Activated naive CD8-positive, alpha-beta T cell treated with anti-CD3 and anti-CD28 coated beads, Interleukin-2, amount 10 ng/mL, durations not matched to agents 7 days and 5 days (primary cell): ENCODE measurements around the gene LRRC47. TPM values are rescaled to one million over a fixed set of nuclear protein-coding genes. Genes with fewer than 3 reads are reported as not detected.
A peak's percentile ranks its signal among the peaks of the same experiment; 100 is the strongest.

Experiments
- ATAC-seq: fragments of 150-1000 bp; cut with Tn5 transposase; one replicate; pipeline ENCODE4 v1.10.0; 2021; ENCODE audit warnings: low read depth, moderate library complexity
- POLR2A ChIA-PET: fragments of 350-600 bp; sonication (Branson Sonifier 250); formaldehyde crosslinking; loops from one replicate; lab custom pipeline; 2021; ENCODE audit warnings: antibody characterized with exemption; lab: Charles Lee
- DNase-seq: peaks from one replicate; pipeline ENCODE4 v3.0.0; 2021
- H3K27ac Mint-ChIP-seq: one replicate; pipeline ENCODE4 v1.8.0; 2022; ENCODE audit warnings: mild to moderate bottlenecking, mixed read lengths
- H3K27me3 Mint-ChIP-seq: one replicate; pipeline ENCODE4 v1.8.0; 2022; ENCODE audit warnings: mild to moderate bottlenecking, moderate library complexity, mixed read lengths
- H3K36me3 Mint-ChIP-seq: one replicate; pipeline ENCODE4 v1.8.0; 2021; ENCODE audit warnings: mild to moderate bottlenecking, mixed read lengths
- H3K4me1 Mint-ChIP-seq: one replicate; pipeline ENCODE4 v1.8.0; 2021; ENCODE audit warnings: mixed read lengths
- H3K4me3 Mint-ChIP-seq: one replicate; pipeline ENCODE4 v1.8.0; 2022; ENCODE audit warnings: mild to moderate bottlenecking, moderate library complexity, mixed read lengths
- H3K9me3 Mint-ChIP-seq: one replicate; pipeline ENCODE4 v1.8.0; 2021; ENCODE audit warnings: mixed read lengths
- total RNA-seq, 2 experiments: library from RNA; stranded (reverse); gene quantifications; one replicate each; pipeline ENCODE4 v1.2.3, GENCODE V29; 2021

Gene LRRC47
- total RNA-seq, 2 experiments from 2014 or later = 32.0 to 40.6 TPM

DNA sequence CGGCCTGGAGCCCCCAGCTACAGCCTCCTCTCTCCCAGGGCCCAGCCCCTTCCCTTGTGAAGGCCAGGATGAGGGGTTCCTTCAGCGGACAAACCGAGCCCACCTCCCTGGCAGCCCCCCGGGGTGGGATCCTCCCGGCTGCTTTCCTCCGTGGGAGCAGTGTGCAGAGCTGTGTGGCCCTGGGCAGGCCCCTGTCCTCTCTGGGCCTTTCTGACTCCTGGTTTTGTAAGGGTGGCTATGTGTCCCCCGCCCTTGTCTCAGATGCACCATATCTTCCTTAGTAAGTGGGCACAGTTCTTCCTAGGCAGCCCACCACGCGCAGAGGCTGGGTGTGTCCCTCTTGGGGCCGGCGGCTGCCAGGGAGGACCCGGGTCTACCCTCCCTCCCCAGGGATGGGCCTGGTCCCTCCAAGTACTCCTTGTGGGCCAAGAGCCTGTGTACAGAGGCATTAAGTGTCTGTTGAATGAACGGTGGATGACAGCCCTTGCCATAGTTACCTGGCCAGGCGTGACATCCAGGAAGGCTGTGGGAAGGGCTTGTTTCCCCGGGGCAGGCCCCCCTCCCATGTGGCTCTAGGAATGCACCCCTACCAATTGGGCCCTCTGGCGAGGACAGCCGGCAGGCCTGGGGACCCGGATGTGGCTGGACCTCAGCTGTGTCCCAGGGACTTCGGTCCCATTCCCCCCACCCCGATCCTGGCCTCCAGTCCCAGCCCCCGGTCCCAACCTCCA, 19.9 kb downstream of the LRRC47 start:
- Mint-ChIP-seq H3K9me3 (no peaks in the 10 kb centered on the region), H3K36me3 (peaks cover 7% of the 10 kb centered on the region), H3K27me3 (no peaks in the 10 kb centered on the region), H3K4me1 (peaks cover 2% of the 10 kb centered on the region), H3K4me3 (no peak overlapping the region), H3K27ac (no peak overlapping the region)
- no peak for ATAC-seq
- POLR2A ChIA-PET = interaction anchor here (1.7 kb wide), 1 partner anchor 20 kb away, joined by 7 read pairs; the partner anchor contains the start of gene LRRC47
- no peak for DNase-seq

GRCh38 chr1:3775490-3776230, 20.6 kb downstream of the LRRC47 start:
- no peaks in the 10 kb centered on the region for H3K27me3 Mint-ChIP-seq
- ATAC-seq (peak; percentile 38), DNase-seq (peak; percentile 61)
- H3K36me3 Mint-ChIP-seq = peaks cover 7% of the 10 kb centered on the region
- no peaks in the 10 kb centered on the region for H3K9me3 Mint-ChIP-seq
- POLR2A ChIA-PET = interaction anchor here (1.7 kb wide), 1 partner anchor 20 kb away, joined by 7 read pairs; the partner anchor contains the start of gene LRRC47
- no peak overlapping the region for H3K27ac Mint-ChIP-seq
- peaks cover 2% of the 10 kb centered on the region for H3K4me1 Mint-ChIP-seq
- no peak overlapping the region for H3K4me3 Mint-ChIP-seq

DNA sequence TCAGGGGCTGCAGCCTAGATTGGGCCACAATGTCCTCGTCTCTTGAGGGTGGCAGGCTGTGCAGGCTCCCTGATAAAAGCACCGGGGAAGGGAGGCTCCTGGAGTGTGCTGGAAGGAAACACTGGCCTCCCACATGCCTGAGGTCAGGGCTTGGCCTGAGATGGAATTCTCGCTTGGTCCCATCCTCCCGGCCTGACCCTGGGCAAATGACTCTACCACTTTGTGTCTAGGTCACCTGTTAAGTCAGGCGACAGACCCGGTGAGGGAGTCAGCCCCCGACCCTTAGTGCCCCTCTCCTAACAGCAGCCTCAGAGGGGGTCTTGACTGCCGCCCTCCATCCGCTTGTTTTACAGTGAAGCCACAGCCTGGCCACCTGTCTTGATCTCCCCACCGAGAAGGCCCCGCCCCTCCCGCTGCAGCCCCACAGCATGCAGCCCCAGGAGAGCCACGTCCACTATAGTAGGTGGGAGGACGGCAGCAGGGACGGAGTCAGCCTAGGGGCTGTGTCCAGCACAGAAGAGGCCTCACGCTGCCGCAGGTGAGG, 21.3 kb downstream of the LRRC47 start:
- POLR2A ChIA-PET = interaction anchor here (1.7 kb wide), 1 partner anchor 21 kb away, joined by 7 read pairs; the partner anchor contains the start of gene LRRC47
- no peak for DNase-seq
- H3K4me1 Mint-ChIP-seq = peaks cover 2% of the 10 kb centered on the region

DNA sequence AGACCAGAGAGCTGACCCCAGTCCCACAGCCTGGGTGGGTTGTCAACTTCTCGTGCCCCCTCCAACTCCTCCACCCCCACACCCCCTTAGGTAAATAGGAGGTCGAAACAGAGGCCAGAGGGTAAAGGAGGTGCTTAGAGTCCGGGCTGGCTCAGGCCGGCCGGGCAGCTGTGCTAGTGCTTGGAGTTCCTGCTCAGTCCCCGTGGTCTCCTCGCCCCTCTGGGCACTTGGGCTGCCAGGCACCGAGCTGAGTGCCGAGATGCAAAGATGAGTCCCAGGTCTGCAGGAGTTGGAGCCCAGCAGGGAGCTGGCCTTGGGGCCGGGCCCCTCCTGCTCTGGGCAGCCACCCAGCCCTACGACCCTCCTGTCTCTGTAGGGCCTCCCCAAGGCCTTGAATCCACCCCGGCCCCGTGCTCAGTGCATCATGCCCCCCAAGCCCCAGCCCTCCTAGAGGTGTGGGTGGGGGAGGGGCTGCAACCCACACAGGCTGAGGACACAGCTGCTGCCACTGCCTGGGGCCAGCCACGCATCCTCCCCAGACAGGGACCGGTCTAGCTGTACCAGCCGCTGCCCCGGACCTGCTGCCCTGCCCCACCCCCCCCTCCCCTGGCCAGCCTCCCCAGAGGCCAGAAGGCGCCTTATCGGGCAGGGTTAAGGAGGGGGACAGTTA, 21.9 kb downstream of the LRRC47 start:
- Mint-ChIP-seq H3K4me3 (no peak overlapping the region), H3K27me3 (no peaks in the 10 kb centered on the region), H3K9me3 (no peaks in the 10 kb centered on the region), H3K27ac (no peak overlapping the region), H3K36me3 (no peaks in the 10 kb centered on the region), H3K4me1 (peaks cover 2% of the 10 kb centered on the region)
- DNase-seq (no peak), ATAC-seq (no peak)
- POLR2A ChIA-PET = interaction anchor here (1.1 kb wide), 1 partner anchor 22 kb away, joined by 3 read pairs; the partner anchor contains the start of gene LRRC47

More for the DNA sequence above, 21.3 kb downstream of the LRRC47 start:
- no peak overlapping the region for H3K4me3 Mint-ChIP-seq
- no peak for ATAC-seq
- H3K27ac Mint-ChIP-seq = no peak overlapping the region
- H3K27me3 Mint-ChIP-seq = no peaks in the 10 kb centered on the region
- peaks cover 3% of the 10 kb centered on the region for H3K36me3 Mint-ChIP-seq
- no peaks in the 10 kb centered on the region for H3K9me3 Mint-ChIP-seq

GRCh38 chr1:3773572-3774275, 22.6 kb downstream of the LRRC47 start:
- ATAC-seq (no peak), DNase-seq (no peak)
- Mint-ChIP-seq H3K27ac (no peak overlapping the region), H3K9me3 (no peaks in the 10 kb centered on the region), H3K4me3 (no peak overlapping the region), H3K36me3 (no peaks in the 10 kb centered on the region), H3K27me3 (no peaks in the 10 kb centered on the region), H3K4me1 (peaks cover 2% of the 10 kb centered on the region)
- POLR2A ChIA-PET = interaction anchor here (1.1 kb wide), 1 partner anchor 22 kb away, joined by 3 read pairs; the partner anchor contains the start of gene LRRC47

DNA sequence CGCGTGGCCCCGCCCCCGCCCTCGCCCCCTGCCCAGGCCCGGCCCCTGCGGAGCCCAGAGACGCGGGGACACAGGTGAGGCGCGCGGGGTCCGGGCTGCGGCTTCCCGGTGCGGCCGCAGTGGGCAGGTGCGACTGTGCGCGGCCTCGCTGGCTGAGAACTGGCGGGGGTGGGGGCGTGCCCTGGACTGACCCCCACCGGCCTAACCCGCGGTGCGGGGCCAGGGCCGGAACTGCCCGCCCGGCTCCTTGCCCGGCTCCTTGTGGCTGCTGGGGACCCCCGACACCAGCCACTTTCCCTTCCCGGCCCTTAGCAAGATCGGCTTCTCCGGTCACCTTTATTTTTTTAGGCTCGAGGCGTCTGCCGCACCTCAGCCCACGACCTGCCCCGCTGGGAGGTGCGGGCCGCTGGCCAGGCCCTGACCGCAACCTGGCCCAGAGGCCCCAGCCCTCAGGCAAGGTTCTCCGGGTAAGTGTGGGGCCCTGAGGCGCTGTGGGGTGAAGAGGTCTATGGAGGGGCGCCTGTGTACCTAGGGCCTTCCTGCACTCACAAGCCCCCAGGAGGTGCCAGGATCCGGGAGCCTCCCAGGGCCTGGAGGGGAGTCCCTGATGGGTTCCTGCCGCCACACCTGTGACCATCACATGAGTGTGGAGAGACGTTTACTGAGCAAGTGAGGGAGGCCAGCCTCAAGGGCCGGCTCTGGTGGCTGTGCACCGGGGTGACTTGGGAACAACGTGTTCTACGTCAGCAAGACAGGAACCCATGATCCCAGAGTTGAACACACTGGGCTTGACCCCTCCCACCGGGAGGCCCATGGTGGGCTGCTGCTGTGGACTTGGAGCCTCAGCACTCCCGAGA, 23.4 kb downstream of the LRRC47 start, which contains the start of gene SMIM1:
TSS of gene SMIM1 (plus strand) at position 35 of the 857 bp plus-strand sequence. CDS start 2,625 bp downstream, outside the sequence.
- Mint-ChIP-seq H3K27me3 (no peaks in the 10 kb centered on the region), H3K4me1 (peaks cover 2% of the 10 kb centered on the region), H3K4me3 (peak within 1 kb of the TSS; percentile 60), H3K36me3 (no peaks in the 10 kb centered on the region), H3K9me3 (no peaks in the 10 kb centered on the region), H3K27ac (no peak within 1 kb of the TSS)
- POLR2A ChIA-PET = no interaction called here
- DNase-seq = no peak
- ATAC-seq = no peak

GRCh38 chr1:3772027-3772714, 24.1 kb downstream of the LRRC47 start:
- POLR2A ChIA-PET = no interaction called here
- peak overlapping the region; percentile 60 for H3K4me3 Mint-ChIP-seq
- H3K9me3 Mint-ChIP-seq = no peaks in the 10 kb centered on the region
- DNase-seq (peak; percentile 87), ATAC-seq (peak; percentile 77)
- no peak overlapping the region for H3K27ac Mint-ChIP-seq
- peaks cover 2% of the 10 kb centered on the region for H3K27me3 Mint-ChIP-seq
- H3K4me1 Mint-ChIP-seq = peaks cover 2% of the 10 kb centered on the region
- H3K36me3 Mint-ChIP-seq = no peaks in the 10 kb centered on the region

GRCh38 chr1:3771108-3772026, 24.9 kb downstream of the LRRC47 start:
- Mint-ChIP-seq H3K4me3 (peak overlapping the region; percentile 60), H3K9me3 (no peaks in the 10 kb centered on the region), H3K36me3 (no peaks in the 10 kb centered on the region), H3K27ac (no peak overlapping the region), H3K4me1 (peaks cover 2% of the 10 kb centered on the region), H3K27me3 (peaks cover 2% of the 10 kb centered on the region)
- no peak for DNase-seq
- POLR2A ChIA-PET = no interaction called here
- no peak for ATAC-seq

GRCh38 chr1:3770047-3770765, 26.1 kb downstream of the LRRC47 start:
- POLR2A ChIA-PET = no interaction called here
- Mint-ChIP-seq H3K27ac (no peak overlapping the region), H3K4me3 (no peak overlapping the region)

DNA sequence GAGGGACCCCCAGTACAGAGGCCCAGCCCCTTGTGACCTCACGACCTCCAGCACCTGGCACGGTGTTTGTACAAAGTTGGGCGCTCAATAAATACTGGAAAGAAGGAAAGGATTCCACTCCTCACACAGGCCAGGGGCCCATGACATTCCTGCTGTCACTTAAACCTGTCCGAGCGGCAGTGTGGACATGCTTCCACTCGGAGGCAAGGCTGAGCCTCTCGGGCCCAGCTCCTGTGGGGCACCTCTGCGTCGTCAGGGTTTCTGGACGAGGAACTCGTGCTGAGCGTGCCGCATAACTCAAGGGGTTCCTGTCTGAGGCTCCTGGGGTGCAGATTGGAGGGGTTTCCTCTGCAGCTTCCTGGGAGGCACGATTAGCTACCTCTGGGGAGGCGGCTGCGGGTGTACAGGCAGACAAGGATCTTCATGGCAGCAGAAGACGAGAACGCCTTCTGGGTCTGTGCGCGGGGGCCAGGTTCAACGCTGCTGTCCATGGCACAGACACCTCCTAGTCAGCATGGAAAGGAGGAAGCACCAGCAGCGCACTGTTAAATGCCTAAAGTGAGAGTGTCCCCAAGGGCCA, 27.4 kb downstream of the LRRC47 start:
- Mint-ChIP-seq H3K27ac (no peak overlapping the region), H3K4me1 (no peaks in the 10 kb centered on the region), H3K4me3 (no peak overlapping the region), H3K9me3 (no peaks in the 10 kb centered on the region), H3K36me3 (no peaks in the 10 kb centered on the region), H3K27me3 (peaks cover 8% of the 10 kb centered on the region)
- ATAC-seq (no peak), DNase-seq (no peak)
- POLR2A ChIA-PET = no interaction called here

More at GRCh38 chr1:3770047-3770765, 26.1 kb downstream of the LRRC47 start:
- H3K9me3 Mint-ChIP-seq = no peaks in the 10 kb centered on the region
- no peaks in the 10 kb centered on the region for H3K4me1 Mint-ChIP-seq
- peaks cover 7% of the 10 kb centered on the region for H3K27me3 Mint-ChIP-seq
- DNase-seq (no peak), ATAC-seq (no peak)
- no peaks in the 10 kb centered on the region for H3K36me3 Mint-ChIP-seq
